ENCODE data around the gene TMC7.

The TMC7 gene

GRCh38 chr16:19033761-19034160 is 50.0 kb downstream of the TMC7 start:
- no peak for DNase-seq

- no peak for DNase-seq
Measured at GRCh38 chr16:19040400-19040799, 56.7 kb downstream of the TMC7 start.

GRCh38 chr16:19044769-19045168 is 61.0 kb downstream of the TMC7 start:
- no peak for DNase-seq

GRCh38 chr16:19046062-19046461 is 62.3 kb downstream of the TMC7 start:
- no peak for DNase-seq

- no peak for DNase-seq
Measured at GRCh38 chr16:19062706-19063105, 79.0 kb downstream of the TMC7 start.

GRCh38 chr16:19066988-19067348 is 83.2 kb downstream of the TMC7 start:
- no peak for DNase-seq

- DNase-seq = peak; percentile 100
Measured at GRCh38 chr16:19067349-19068236, 83.9 kb downstream of the TMC7 start, which contains the start of gene COQ7. COQ7 (plus strand) TSS chr16:19067614; CDS start chr16:19067665, 51 bp downstream.

- peak; percentile 25 for DNase-seq
Measured at GRCh38 chr16:19068237-19068815, 84.6 kb downstream of the TMC7 start.

GRCh38 chr16:19071811-19072777 is 88.4 kb downstream of the TMC7 start:
- no peak for DNase-seq

GRCh38 chr16:19073344-19073743 is 89.6 kb downstream of the TMC7 start:
- DNase-seq = no peak

GRCh38 chr16:19073863-19074262 is 90.1 kb downstream of the TMC7 start:
- no peak for DNase-seq

GRCh38 chr16:19075511-19075910 is 91.8 kb downstream of the TMC7 start:
- DNase-seq = no peak

- DNase-seq = no peak
Measured at GRCh38 chr16:19077879-19078278, 94.1 kb downstream of the TMC7 start.

- no peak for DNase-seq
Measured at GRCh38 chr16:19083670-19084069, 99.9 kb downstream of the TMC7 start.

- no peak for DNase-seq
Measured at GRCh38 chr16:19084139-19084538, 100.4 kb downstream of the TMC7 start.

- DNase-seq = no peak
Measured at GRCh38 chr16:19084879-19085278, 101.1 kb downstream of the TMC7 start.

GRCh38 chr16:19085679-19086200 is 102.0 kb downstream of the TMC7 start:
- no peak for DNase-seq

GRCh38 chr16:19086322-19087199 is 102.8 kb downstream of the TMC7 start:
- DNase-seq = peak; percentile 94

GRCh38 chr16:19088341-19088916 is 104.7 kb downstream of the TMC7 start:
- no peak for DNase-seq

GRCh38 chr16:19089410-19089955 is 105.7 kb downstream of the TMC7 start:
- DNase-seq = no peak

- DNase-seq = no peak
Measured at GRCh38 chr16:19090916-19091315, 107.2 kb downstream of the TMC7 start.

Data from retina (tissue), 1 donor.